ENCODE measurements around the gene CHAF1A.

DNA sequence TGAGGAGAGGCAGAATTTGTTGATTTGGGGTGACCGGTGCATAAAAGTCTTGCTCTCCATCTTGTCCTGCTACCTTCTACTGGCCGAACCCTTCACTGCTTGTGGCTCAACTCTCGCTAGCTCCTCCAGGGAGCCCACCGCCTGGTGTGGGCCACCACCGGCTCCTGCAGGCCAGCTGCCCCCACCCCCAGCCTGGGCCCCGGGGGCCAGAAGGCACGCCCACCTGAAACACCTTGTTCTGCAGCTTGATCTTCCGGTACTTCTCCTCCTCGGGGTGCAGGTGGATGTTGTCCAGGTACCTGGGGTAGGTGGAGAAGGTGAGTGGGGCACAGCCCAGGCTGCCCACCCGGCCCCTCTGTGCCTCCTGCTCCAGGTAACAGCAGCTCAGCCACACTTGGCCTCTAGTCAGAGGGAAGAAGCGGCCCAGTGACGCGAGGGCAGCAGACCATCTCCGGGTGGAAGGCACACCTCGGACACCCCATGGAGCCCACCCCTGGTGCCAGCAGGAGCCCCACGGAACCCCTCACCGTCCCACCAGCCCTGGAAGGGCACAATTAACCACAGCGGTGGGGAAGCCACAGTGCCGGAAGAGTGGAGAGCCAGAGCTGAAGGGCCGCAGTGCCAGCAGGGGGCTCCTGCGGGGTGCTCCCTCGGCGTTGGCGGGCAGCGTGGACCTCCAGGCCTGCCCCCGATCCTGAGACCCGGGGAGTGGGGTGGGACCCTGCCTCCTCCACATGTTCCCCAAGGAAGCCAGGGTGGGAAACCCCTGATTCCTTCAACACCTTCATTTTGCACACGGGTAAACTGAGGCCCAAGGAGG, 45.1 kb downstream of the CHAF1A start:
- TF ChIP-seq, protein P1, sequence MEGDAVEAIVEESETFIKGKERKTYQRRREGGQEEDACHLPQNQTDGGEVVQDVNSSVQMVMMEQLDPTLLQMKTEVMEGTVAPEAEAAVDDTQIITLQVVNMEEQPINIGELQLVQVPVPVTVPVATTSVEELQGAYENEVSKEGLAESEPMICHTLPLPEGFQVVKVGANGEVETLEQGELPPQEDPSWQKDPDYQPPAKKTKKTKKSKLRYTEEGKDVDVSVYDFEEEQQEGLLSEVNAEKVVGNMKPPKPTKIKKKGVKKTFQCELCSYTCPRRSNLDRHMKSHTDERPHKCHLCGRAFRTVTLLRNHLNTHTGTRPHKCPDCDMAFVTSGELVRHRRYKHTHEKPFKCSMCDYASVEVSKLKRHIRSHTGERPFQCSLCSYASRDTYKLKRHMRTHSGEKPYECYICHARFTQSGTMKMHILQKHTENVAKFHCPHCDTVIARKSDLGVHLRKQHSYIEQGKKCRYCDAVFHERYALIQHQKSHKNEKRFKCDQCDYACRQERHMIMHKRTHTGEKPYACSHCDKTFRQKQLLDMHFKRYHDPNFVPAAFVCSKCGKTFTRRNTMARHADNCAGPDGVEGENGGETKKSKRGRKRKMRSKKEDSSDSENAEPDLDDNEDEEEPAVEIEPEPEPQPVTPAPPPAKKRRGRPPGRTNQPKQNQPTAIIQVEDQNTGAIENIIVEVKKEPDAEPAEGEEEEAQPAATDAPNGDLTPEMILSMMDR (IDR thresholded peaks at IDR 0.05), result no peak
- no peak for TF ChIP-seq ZFX (IDR thresholded peaks at IDR 0.05; ENCODE audit: borderline replicate concordance)

Measured in 22Rv1 (cell line).